ENCODE data around the gene PAX4.

The PAX4 gene

GRCh38 chr7:127650847-127651555 lies 33.1 kb upstream of the PAX4 start:
- no peak for TF ChIP-seq CTCF (IDR thresholded peaks at IDR 0.05; ENCODE audit: control insufficient read depth, extremely low read depth, insufficient read depth)
- no peak for DNase-seq (ENCODE audit: low read depth)
- peak overlapping the region; percentile 99 for H3K4me3 ChIP-seq (ENCODE audit: low read depth, low read length)

GRCh38 chr7:127648986-127649385 lies 31.0 kb upstream of the PAX4 start:
- no peak overlapping the region for H3K4me3 ChIP-seq (ENCODE audit: low read depth, low read length)
- no peak for TF ChIP-seq CTCF (IDR thresholded peaks at IDR 0.05; ENCODE audit: control insufficient read depth, extremely low read depth, insufficient read depth)
- DNase-seq (ENCODE audit: low read depth): no peak

- TF ChIP-seq CTCF (IDR thresholded peaks at IDR 0.05; ENCODE audit: control insufficient read depth, extremely low read depth, insufficient read depth): no peak
Observed at GRCh38 chr7:127647636-127648035, 29.7 kb upstream of the PAX4 start.

GRCh38 chr7:127644484-127644883 lies 26.5 kb upstream of the PAX4 start:
- H3K4me3 ChIP-seq (ENCODE audit: low read depth, low read length): no peak overlapping the region
- DNase-seq (ENCODE audit: low read depth): no peak
- TF ChIP-seq CTCF (IDR thresholded peaks at IDR 0.05; ENCODE audit: control insufficient read depth, extremely low read depth, insufficient read depth): no peak

More at GRCh38 chr7:127647636-127648035, 29.7 kb upstream of the PAX4 start:
- H3K4me3 ChIP-seq (ENCODE audit: low read depth, low read length): no peak overlapping the region
- no peak for DNase-seq (ENCODE audit: low read depth)

GRCh38 chr7:127638197-127638596 lies 20.3 kb upstream of the PAX4 start:
- H3K4me3 ChIP-seq (ENCODE audit: low read depth, low read length): no peak overlapping the region
- DNase-seq (ENCODE audit: low read depth): no peak
- no peak for TF ChIP-seq CTCF (IDR thresholded peaks at IDR 0.05; ENCODE audit: control insufficient read depth, extremely low read depth, insufficient read depth)

- TF ChIP-seq CTCF (IDR thresholded peaks at IDR 0.05; ENCODE audit: control insufficient read depth, extremely low read depth, insufficient read depth): no peak
- no peak overlapping the region for H3K4me3 ChIP-seq (ENCODE audit: low read depth, low read length)
- no peak for DNase-seq (ENCODE audit: low read depth)
Observed at GRCh38 chr7:127635659-127636285, 17.8 kb upstream of the PAX4 start.
